ENCODE data around the gene CRYGA. TPM values are rescaled to one million over a fixed set of nuclear protein-coding genes. Genes with fewer than 3 reads are reported as not detected.
"Not testable (repeated sequence)": the region's sequence is repeated elsewhere in the genome, so short reads cannot be mapped to it uniquely, and the experiment has no call there.

CRYGA gene
- total RNA-seq, 1 experiment from 2014 or later, result not detected

DNA sequence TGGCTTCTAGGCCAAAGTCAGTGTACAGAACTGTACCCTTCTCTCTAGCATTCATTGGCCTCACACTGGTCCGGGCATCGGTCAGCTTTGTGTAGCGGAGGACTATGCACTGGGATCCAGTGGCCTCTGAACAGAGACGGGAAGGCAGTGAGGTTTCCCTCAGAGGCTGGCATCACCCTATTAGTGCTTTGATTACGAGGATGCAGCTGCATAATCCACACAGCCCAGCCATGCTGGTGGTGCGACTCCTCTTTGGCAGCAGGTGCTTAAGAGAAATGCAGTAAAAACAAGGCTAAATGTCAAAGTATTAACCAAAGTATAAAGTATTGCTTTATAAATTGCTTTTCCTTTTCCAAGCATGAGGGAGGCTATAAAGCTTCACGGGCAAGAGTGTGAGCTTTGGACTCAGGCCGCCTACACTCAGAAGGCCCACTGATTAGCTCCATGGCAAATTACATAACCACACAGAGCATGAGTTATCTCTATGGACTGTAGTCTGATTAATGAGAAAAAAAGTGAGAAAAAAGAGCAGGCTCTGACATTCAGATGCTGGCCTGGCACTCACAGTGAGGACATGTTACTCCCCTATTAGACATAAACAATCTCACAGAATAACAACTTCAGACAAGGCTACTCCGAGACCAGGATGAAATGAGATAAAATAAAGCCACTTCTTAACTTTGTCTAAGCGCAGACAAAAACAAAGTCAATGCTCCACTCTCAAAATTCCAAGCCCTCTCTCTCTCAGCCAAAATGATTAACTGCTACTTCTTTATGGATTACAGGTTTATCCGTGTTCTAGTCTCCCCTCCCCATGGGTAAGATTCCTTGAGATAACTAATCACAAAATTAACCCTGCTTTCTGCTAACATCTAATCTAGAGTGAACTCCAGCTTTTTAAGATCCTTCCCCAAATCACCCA is 27.3 kb downstream of the CRYGA start:
- DNase-seq (ENCODE audit: low read depth, low spot score), result no peak
- in situ Hi-C loops (cut with HindIII; ENCODE audit: low pct_unique_long_range_greater_than_20kb, low sequenced_read_pairs), result no loop called here

DNA sequence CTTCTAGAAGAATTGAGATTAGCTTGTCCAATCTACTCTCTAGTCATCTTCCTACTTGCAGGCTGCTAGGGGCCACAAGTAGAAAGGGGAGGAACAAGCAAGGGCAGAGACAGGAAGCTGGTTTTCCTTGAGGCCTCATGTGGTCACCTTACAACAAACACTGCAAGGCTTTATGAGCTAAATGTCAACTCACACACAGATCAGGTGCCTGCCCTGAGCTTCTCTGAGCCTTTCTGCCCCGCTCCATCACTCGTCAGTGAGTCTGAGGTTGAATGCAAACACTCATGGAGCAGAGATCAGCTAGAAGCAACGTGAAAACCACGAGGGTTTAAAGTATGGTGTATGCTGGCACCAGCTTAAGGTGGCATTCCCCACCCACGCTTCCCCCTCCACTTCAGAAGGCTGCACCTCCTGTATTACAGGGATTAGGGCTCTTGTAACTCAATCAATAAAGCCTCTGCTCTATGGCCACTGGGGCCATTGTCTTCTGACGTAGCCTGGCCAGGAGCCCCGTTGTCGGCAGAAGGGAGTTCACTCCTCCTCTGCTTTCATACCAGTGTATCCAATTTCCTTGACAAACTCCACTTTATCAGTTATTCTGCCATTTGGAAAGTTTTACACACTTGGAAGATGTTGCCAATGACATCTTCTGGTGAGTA is 28.3 kb downstream of the CRYGA start:
- DNase-seq (ENCODE audit: low read depth, low spot score), result peak; percentile 98
- in situ Hi-C loops (cut with HindIII; ENCODE audit: low pct_unique_long_range_greater_than_20kb, low sequenced_read_pairs), result no loop called here

DNA sequence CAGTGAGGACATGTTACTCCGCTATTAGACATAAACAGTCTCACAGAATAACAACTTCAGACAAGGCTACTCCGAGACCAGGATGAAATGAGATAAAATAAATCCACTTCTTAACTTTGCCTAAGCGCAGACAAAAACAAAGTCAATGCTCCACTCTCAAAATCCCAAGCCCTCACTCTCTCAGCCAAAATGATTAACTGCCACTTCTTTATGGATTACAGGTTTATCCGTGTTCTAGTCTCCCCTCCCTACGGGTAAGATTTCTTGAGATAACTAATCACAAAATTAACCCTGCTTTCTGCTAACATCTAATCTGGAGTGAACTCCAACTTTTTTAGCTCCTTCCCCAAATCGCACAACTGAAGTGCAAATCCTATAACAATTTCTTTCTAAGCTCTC is 32.7 kb downstream of the CRYGA start:
- no peak for DNase-seq (ENCODE audit: low read depth, low spot score)
- in situ Hi-C loops (cut with HindIII; ENCODE audit: low pct_unique_long_range_greater_than_20kb, low sequenced_read_pairs), result no loop called here

DNA sequence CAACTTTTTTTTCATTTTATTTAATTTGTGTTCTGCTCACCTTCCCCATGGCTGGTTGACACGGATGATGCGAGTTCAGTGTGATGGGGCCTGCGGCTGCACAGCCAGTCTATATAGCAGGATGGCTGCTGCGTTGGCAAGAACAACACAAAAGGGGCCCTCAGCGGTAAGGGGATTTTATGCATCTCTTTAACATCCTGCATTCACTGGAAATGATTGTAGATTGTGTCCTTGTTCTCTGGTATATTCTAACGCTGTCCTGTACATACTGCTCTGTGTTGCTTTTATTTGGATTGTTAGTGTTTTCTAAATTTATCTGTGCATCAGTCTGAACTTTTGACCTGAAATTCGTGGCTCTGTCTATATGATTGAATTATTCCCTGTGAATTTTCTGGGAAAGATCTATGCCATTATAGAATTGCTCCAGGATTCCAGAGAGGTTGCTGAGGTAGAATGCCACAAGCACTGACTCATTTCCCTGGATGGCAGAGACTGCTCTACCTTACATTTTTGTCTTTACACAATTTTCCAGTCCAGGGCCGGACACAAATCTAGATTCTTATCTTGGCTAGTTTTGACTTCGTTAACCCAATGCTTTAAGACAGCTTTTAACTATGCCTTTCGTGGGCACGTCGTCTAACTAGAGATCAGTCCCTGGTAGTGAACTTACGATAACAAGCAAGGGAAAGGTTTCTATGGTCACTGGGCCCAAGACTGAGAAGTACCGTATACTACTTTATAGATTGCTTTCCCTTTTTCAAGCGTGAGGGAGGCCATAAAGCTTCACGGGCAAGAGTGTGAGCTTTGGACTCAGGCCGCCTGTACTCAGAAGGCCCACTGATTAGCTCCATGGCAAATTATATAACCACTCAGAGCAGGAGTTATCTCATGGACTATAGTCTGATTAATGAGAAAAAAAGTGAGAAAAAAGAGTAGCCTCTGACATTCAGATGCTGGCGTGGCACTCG is 33.4 kb downstream of the CRYGA start, which contains the start of gene CRYGC:
Gene CRYGC (minus strand): TSS at position 85 of the 968 bp plus-strand sequence. CDS start 36 bp downstream, at position 49.
- in situ Hi-C loops (cut with HindIII; ENCODE audit: low pct_unique_long_range_greater_than_20kb, low sequenced_read_pairs), result no loop called here
- DNase-seq (ENCODE audit: low read depth, low spot score), result no peak

DNA sequence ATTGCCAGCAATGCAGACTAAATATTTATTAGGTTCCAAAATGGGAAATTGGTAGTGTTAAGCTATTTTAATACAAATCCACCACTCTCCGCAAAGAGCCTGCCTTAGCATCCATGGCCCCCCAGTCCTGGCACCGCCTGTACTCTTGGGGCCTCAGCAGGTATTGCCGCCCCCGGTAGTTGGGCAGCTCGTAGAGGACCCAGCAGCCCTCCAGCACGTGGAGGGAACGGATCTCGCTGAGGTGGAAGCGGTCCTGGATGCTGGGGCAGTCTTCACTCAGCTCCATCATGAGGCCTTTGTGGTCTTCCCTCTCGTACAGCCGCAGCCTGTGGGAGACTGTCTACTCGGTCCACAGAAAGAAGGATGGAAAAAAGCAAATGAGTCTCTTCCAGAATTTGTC is 35.3 kb downstream of the CRYGA start:
- in situ Hi-C loops (cut with HindIII; ENCODE audit: low pct_unique_long_range_greater_than_20kb, low sequenced_read_pairs), result no loop called here
- no peak for DNase-seq (ENCODE audit: low read depth, low spot score)

DNA sequence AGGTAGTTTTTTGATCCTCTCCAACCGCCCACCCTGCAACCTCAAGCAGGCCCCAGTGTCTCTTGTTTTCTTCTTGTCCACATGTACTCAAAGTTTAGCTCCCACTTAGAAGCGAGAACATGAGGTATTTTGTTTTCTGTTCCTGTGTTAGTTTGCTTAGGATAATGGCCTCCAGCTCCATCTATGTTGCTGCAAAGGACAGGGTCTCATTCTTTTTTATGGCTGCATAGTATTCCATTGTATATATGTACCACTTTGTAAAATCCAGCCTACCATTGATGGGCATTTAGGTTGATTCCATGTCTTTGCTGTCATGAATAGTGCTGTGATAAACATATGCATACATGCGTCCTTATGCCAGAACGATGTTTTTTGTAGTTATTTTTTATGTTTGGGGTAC is 36.3 kb downstream of the CRYGA start:
- no peak for DNase-seq (ENCODE audit: low read depth, low spot score)
- in situ Hi-C loops (cut with HindIII; ENCODE audit: low pct_unique_long_range_greater_than_20kb, low sequenced_read_pairs), result no loop called here

DNA sequence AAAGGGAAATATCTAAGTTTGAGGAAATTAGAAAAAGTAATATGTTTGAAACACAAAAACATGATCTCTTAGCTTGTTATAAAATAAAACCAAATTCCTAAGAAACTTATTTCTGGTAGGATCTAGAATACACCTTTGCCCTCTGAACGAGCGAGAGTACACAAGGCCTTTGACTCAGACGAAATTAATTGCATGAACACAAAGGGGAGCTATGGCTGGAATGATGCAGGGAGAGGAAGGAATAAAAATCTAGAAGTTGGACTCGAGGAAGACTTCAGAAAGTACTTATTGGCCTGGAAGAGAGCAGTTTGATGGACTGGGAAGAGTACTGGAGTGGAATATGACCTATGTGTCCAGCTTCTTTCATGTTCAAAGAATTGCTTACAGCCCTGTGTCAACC is 38.1 kb downstream of the CRYGA start:
- no peak for DNase-seq (ENCODE audit: low read depth, low spot score)
- in situ Hi-C loops (cut with HindIII; ENCODE audit: low pct_unique_long_range_greater_than_20kb, low sequenced_read_pairs), result no loop called here

DNA sequence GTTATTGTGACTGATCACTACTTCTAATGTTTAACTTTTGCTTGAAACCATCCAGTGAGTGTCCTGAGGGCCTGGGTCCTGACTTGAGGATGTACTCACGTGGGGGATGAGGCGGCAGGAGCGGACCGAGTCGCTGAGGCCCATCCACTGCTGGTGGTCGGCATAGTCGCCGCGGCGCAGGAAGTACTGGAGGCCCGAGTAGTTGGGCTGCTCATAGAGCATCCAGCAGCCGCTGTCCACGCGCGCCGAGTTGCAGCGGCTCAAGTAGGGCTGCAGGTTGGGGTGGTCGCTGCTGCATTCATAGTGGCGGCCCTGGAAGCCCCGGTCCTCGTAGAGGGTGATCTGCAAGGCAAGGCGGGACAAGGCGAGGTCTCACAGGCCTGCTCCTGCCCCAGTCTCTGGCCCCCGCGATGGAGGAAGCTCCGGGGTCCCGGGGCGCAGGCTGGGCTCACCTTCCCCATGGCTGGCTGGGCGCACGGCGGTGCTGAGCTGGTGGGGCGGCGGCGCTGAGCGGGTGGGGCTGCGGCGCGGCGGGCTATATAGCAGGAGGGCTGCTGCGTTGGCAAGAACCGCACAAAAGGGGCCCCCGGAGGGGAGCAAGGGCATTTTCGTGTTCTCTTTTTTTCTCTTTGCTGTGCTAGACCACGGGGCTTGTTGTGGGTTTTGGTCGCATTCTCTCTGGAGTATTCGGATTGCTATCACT is 39.2 kb downstream of the CRYGA start, which contains the start of gene CRYGD:
Gene CRYGD (minus strand): TSS at position 512 of the 703 bp plus-strand sequence. CDS start 51 bp downstream, at position 461.
- DNase-seq (ENCODE audit: low read depth, low spot score); in situ Hi-C loops (cut with HindIII; ENCODE audit: low pct_unique_long_range_greater_than_20kb, low sequenced_read_pairs): not testable (repeated sequence)

DNA sequence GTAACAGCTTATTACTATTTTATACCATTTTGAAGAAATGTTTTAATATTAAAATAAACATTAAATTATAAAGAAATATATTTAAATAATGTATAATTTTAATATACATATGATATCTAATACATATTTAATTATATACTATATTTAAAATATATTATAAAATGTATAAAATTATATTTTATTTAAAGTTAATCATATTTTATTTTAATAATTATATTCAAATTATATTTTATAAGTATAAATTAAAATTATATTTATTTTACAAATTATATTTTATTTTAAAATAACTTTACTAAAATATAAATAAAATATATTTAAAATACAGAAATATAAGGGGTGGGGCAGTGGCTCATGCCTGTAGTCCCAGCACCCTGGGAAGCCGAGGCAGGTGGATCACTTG is 41.1 kb downstream of the CRYGA start:
- no peak for DNase-seq (ENCODE audit: low read depth, low spot score)
- in situ Hi-C loops (cut with HindIII; ENCODE audit: low pct_unique_long_range_greater_than_20kb, low sequenced_read_pairs), result no loop called here

DNA sequence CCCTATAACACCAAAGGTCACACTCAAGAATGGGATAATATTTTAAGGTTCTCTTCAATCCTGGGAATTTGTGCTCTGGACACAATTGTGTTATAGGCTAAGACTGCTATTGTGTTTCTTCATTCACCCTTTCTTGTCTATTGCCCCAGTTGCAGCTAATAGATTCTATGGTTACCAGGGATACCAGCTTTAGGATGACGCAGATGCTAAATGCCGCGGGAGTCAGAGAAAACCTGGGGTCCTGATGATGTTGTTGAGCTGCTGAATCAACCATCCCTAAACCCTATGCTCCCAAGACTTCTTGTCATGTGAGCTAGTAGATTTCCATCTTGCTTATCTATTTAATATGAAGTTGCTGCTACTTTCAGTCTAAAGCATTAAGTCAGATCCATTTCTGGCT is 44.5 kb downstream of the CRYGA start:
- DNase-seq (ENCODE audit: low read depth, low spot score), result no peak
- in situ Hi-C loops (cut with HindIII; ENCODE audit: low pct_unique_long_range_greater_than_20kb, low sequenced_read_pairs), result no loop called here

DNA sequence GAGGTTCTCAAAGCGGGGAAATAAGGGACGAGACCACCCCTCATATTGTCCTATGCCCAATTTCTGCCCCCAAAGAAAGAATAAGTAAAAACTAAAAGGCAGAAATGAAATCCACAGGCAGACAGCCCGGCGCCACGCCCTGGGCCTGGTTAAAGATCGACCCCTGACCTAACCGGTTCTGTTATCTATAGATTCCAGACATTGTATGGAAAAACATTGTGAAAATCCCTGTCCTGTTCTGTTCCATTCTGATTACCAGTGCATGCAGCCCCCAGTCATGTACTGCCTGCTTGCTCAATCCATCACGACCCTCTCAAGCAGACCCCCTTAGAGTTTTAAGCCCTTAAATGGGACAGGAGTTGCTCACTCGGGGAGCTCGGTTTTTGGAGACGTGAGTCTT is 46.0 kb downstream of the CRYGA start:
- in situ Hi-C loops (cut with HindIII; ENCODE audit: low pct_unique_long_range_greater_than_20kb, low sequenced_read_pairs); DNase-seq (ENCODE audit: low read depth, low spot score): not testable (repeated sequence)

DNA sequence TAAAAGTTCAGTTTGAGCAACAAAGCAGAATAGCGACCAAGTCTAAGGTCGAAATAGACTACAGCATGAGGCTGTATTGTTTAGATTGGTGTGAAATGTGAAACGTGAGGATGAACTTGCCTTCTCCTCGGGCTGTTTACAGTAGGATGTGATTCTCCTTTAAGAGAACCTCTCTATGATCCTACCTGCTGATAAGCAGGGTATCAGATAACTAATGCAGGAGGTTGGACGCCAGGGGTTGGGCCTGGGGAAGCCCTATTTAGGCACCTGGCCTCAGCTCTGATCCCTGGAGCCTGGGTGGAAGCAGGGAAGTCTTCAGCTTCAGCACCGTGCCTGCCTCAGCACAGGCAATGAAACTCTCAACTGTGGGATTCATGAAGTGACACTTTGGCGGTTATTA is 50.4 kb downstream of the CRYGA start:
- no peak for DNase-seq (ENCODE audit: low read depth, low spot score)
- in situ Hi-C loops (cut with HindIII; ENCODE audit: low pct_unique_long_range_greater_than_20kb, low sequenced_read_pairs), result no loop called here

DNA sequence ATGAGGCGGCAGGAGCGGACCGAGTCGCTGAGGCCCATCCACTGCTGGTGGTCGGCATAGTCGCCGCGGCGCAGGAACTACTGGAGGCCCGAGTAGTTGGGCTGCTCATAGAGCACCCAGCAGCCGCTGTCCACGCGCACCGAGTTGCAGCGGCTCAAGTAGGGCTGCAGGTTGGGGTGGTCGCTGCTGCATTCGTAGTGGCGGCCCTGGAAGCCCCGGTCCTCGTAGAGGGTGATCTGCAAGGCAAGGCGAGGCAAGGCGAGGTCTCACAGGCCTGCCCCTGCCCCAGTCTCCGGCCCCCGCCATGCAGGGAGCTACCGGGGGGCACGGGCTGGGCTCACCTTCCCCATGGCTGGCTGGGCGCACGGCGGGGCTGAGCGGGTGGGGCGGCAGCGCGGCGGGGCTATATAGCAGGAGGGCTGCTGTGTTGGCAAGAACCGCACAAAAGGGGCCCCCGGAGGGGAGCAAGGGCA is 51.1 kb downstream of the CRYGA start:
- in situ Hi-C loops (cut with HindIII; ENCODE audit: low pct_unique_long_range_greater_than_20kb, low sequenced_read_pairs); DNase-seq (ENCODE audit: low read depth, low spot score): not testable (repeated sequence)

Data from SK-MEL-5 (cell line).